ENCODE data around the gene PC. TPM values are rescaled to one million over a fixed set of nuclear protein-coding genes. Genes with fewer than 3 reads are reported as not detected.

Gene PC
- polyA plus RNA-seq, 3 donors: 4.6 to 7.1 (median 6.0) TPM

DNA sequence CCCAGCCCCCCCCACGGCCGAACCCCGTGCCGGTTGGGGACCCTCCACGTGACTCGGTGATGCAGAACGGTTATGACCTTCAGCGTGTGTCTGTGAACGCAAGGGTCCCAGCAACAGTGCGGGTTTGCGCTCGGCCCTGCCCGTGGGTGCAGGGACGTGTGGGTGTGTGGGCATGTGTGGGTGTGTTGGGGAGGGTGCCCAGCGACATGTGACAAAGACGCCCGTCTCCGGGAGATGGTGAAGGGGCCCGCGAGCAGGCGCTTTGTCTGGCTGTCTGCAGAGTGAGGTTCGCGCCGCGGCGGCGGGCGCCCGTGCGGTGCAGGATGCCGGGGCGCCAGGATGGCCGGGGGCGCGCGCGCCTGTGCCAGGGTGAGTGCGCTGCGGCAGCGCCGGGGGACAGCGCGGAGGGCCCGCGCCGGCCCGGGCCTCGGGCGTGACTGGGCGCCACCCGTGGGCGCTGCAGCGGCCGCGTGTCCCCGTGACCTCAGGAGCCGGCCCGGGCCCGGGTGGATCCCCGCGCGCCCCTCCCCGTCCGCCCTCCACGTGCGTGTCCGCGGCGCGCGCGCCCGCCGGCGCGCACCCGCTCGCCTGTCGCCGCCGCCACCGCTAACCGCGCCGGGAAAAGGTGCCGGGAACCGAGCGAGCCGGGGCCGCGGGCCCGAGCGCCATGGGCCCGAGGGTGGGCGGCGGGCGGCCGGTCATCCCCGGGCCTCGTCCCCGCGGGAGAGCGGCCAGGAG is 101.5 kb downstream of the PC start, which contains the start of gene LRFN4:
TSS of gene LRFN4 (plus strand) at position 569 of the 738 bp plus-strand sequence. CDS start 681 bp downstream, outside the sequence.
- no peaks in the 10 kb centered on the region for H3K9me3 Mint-ChIP-seq
- no peak for TF ChIP-seq CTCF (IDR thresholded peaks at IDR 0.05)
- Histone ChIP-seq H3K9me3 (replicated peaks in 1 of 2; ENCODE audit: control insufficient read depth in 1 of 2, insufficient read depth in 1 of 2, low read length in 2 of 2) (no peaks in the 10 kb centered on the region), H3K36me3 (replicated peaks in 1 of 2; ENCODE audit: control insufficient read depth in 1 of 2, insufficient read depth in 2 of 2, low read length in 2 of 2) (no peaks in the 10 kb centered on the region), H3K4me2 (replicated peaks; ENCODE audit: extremely low read depth, low read length, poor library complexity, severe bottlenecking) (peak within 1 kb of the TSS; percentile 72), H3K4me3 (replicated peaks in 1 of 3; ENCODE audit: low read depth in 2 of 3, low read length in 3 of 3) (peak within 1 kb of the TSS; percentile 56 to 89 (median 76)), H3K9ac (ENCODE audit: insufficient read depth, low read length, poor library complexity, severe bottlenecking) (peak within 1 kb of the TSS; percentile 77), H3K27me3 (ENCODE audit: control insufficient read depth in 2 of 2, insufficient read depth in 2 of 2, low read length in 2 of 2) (no peaks in the 10 kb centered on the region), H3K4me1 (ENCODE audit: control insufficient read depth in 1 of 2, insufficient read depth in 2 of 2, low read length in 2 of 2) (peaks cover 19 to 24% of the 10 kb centered on the region in 2 donors), H3K79me2 (ENCODE audit: insufficient read depth, low read length) (peaks cover 3% of the 10 kb centered on the region), H4K20me1 (ENCODE audit: insufficient read depth, low read length) (no peaks in the 10 kb centered on the region), H2AFZ (ENCODE audit: insufficient read depth, low read depth, low read length, poor library complexity, severe bottlenecking) (peak within 1 kb of the TSS; percentile 87), H3K27ac (ENCODE audit: low read depth in 1 of 2, low read length in 2 of 2) (peak within 1 kb of the TSS; percentile 80 to 81)
- peak; percentile 15 to 53 (median 20) for DNase-seq
- peaks cover 22% of the 10 kb centered on the region for H3K4me1 Mint-ChIP-seq
- intact Hi-C loops (cut with micrococcal nuclease): no loop called here
- H3K36me3 Mint-ChIP-seq: no peaks in the 10 kb centered on the region
- WGBS (ENCODE audit: insufficient coverage): under 1% methylated on average over 99 of the region's 103 CpGs
- peak within 1 kb of the TSS; percentile 78 to 94 (median 89) for H3K27ac Mint-ChIP-seq
- H3K27me3 Mint-ChIP-seq (ENCODE audit: low read depth in 3 of 3): peaks cover 0 to 3% (median 0%) of the 10 kb centered on the region in 3 donors
- peak within 1 kb of the TSS; percentile 86 to 90 for H3K4me3 Mint-ChIP-seq

- peaks cover 3% of the 10 kb centered on the region for H3K79me2 ChIP-seq (ENCODE audit: insufficient read depth, low read length)
- H3K4me2 ChIP-seq (replicated peaks; ENCODE audit: extremely low read depth, low read length, poor library complexity, severe bottlenecking): peak overlapping the region; percentile 72
- H3K4me3 Mint-ChIP-seq: peak overlapping the region; percentile 86 to 90
- no peaks in the 10 kb centered on the region for H3K36me3 Mint-ChIP-seq
- H3K27me3 Mint-ChIP-seq (ENCODE audit: low read depth in 3 of 3): peaks cover 0 to 3% (median 0%) of the 10 kb centered on the region in 3 donors
- no peaks in the 10 kb centered on the region for H3K9me3 ChIP-seq (replicated peaks in 1 of 2; ENCODE audit: control insufficient read depth in 1 of 2, insufficient read depth in 1 of 2, low read length in 2 of 2)
- H4K20me1 ChIP-seq (ENCODE audit: insufficient read depth, low read length): no peaks in the 10 kb centered on the region
- H3K27me3 ChIP-seq (ENCODE audit: control insufficient read depth in 2 of 2, insufficient read depth in 2 of 2, low read length in 2 of 2): no peaks in the 10 kb centered on the region
- no peak for TF ChIP-seq CTCF (IDR thresholded peaks at IDR 0.05)
- peak overlapping the region; percentile 77 for H3K9ac ChIP-seq (ENCODE audit: insufficient read depth, low read length, poor library complexity, severe bottlenecking)
- intact Hi-C loops (cut with micrococcal nuclease): no loop called here
- peaks cover 21 to 27% of the 10 kb centered on the region in 2 donors for H3K4me1 ChIP-seq (ENCODE audit: control insufficient read depth in 1 of 2, insufficient read depth in 2 of 2, low read length in 2 of 2)
- H3K36me3 ChIP-seq (replicated peaks in 1 of 2; ENCODE audit: control insufficient read depth in 1 of 2, insufficient read depth in 2 of 2, low read length in 2 of 2): no peaks in the 10 kb centered on the region
- DNase-seq: peak; percentile 81 to 85 (median 84)
- 2% methylated on average over 37 of the region's 51 CpGs for WGBS (ENCODE audit: insufficient coverage)
- peak overlapping the region; percentile 80 to 81 for H3K27ac ChIP-seq (ENCODE audit: low read depth in 1 of 2, low read length in 2 of 2)
- peak overlapping the region; percentile 87 for H2AFZ ChIP-seq (ENCODE audit: insufficient read depth, low read depth, low read length, poor library complexity, severe bottlenecking)
- peak overlapping the region; percentile 56 to 89 (median 76) for H3K4me3 ChIP-seq (replicated peaks in 1 of 3; ENCODE audit: low read depth in 2 of 3, low read length in 3 of 3)
- H3K4me1 Mint-ChIP-seq: peaks cover 25% of the 10 kb centered on the region
- no peaks in the 10 kb centered on the region for H3K9me3 Mint-ChIP-seq
- H3K27ac Mint-ChIP-seq: peak overlapping the region; percentile 78 to 94 (median 89)
Observed at GRCh38 chr11:66855574-66856495, 102.3 kb downstream of the PC start.
